Tibial nerve (tissue), 4 donors: ENCODE results near the gene SAMD14.
A peak's percentile ranks its signal among the peaks of the same experiment; 100 is the strongest.

Experiments used
- EP300 ChIP-seq, 2 donors: sonication (generic); formaldehyde crosslinking; IDR thresholded peaks; one replicate each; pipeline ENCODE4 v1.6.1; 2017; ENCODE audit warnings: antibody characterized with exemption in 2 of 2, mild to moderate bottlenecking in 1 of 2
- POLR2A ChIP-seq, 2 donors: fragments of 450-650 bp; IDR thresholded peaks; one replicate each; pipeline ENCODE4 v1.6.1; 2017; ENCODE audit warnings: antibody characterized with exemption in 2 of 2, mild to moderate bottlenecking in 2 of 2, moderate library complexity in 2 of 2
- TF ChIP-seq, protein P1 (sequence below), 5 experiments: fragments of 200-600 bp in 3 of 5; fragments of 450-650 bp in 2 of 5; sonication (generic) in 3 of 5; IDR thresholded peaks; one replicate each; pipeline ENCODE4 v1.5.1; 2016 to 2019; ENCODE audit warnings: antibody characterized with exemption in 5 of 5, mild to moderate bottlenecking in 3 of 5, moderate library complexity in 2 of 5

DNA sequence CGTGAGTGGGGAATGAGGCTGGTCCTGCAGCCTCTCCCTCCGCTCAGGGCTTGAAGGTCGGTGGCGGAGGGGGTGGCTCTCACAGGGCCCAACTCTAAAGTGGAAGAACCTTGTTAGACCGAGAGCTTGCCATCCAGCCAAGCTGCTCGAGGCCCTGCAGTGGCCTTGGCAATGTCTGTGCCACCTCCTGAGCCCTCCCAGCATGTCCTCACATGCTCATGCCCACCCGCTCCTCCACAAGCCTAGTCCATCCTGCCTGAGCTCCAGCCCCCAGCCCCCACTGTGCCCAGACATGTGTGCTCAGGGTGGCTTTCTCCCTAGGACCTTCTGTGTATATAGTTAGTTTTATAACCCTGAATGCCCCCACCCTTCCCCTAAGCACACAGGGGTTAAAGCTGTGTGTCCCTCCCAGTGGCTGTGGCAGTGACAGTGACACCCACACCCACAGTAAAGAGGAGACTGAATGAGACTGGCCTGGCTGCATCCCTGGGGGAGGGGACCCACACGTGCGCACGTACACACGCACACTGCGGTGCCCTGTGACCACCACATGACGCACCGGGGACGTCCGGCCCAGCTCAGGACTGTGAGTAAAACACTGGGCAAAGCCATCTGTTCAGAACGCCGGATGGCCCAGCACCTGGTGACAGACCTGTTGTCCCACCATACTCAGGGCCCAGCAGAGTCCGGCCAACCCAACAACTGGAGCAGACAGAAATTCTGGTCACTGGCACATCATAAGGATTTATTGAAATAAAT, 19.2 kb downstream of the SAMD14 start:
- TF ChIP-seq, protein P1, sequence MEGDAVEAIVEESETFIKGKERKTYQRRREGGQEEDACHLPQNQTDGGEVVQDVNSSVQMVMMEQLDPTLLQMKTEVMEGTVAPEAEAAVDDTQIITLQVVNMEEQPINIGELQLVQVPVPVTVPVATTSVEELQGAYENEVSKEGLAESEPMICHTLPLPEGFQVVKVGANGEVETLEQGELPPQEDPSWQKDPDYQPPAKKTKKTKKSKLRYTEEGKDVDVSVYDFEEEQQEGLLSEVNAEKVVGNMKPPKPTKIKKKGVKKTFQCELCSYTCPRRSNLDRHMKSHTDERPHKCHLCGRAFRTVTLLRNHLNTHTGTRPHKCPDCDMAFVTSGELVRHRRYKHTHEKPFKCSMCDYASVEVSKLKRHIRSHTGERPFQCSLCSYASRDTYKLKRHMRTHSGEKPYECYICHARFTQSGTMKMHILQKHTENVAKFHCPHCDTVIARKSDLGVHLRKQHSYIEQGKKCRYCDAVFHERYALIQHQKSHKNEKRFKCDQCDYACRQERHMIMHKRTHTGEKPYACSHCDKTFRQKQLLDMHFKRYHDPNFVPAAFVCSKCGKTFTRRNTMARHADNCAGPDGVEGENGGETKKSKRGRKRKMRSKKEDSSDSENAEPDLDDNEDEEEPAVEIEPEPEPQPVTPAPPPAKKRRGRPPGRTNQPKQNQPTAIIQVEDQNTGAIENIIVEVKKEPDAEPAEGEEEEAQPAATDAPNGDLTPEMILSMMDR (IDR thresholded peaks at IDR 0.05) = no peak
- TF ChIP-seq EP300 (IDR thresholded peaks at IDR 0.05) = peak in 1 of 2 donors; percentile 17
- TF ChIP-seq POLR2A (IDR thresholded peaks at IDR 0.05) = no peak
